HepG2 (cell line): ENCODE data around the gene HELZ. TPM values are rescaled to one million over a fixed set of nuclear protein-coding genes. Genes with fewer than 3 reads are reported as not detected.

Source experiments
- AHR ChIP-seq: IDR thresholded peaks from 2 replicates; pipeline ENCODE4 v1.6.1; 2018; ENCODE audit warnings: missing genetic modification reagents, missing compliant biosample characterization
- CEBPG ChIP-seq: IDR thresholded peaks from 2 replicates; pipeline ENCODE4 v1.6.1; 2016
- FOSL1 ChIP-seq: sonication (generic); formaldehyde crosslinking; IDR thresholded peaks from 2 replicates; pipeline ENCODE4 v1.9.0; 2021; ENCODE audit warnings: missing genetic modification reagents, borderline replicate concordance
- IKZF4 ChIP-seq: sonication (generic); formaldehyde crosslinking; IDR thresholded peaks from 2 replicates; pipeline ENCODE4 v1.5.1; 2020; ENCODE audit warnings: borderline replicate concordance, mild to moderate bottlenecking, low read depth, missing genetic modification reagents; ENCODE audit errors: not compliant biosample characterization
- IRX3 ChIP-seq: sonication (generic); formaldehyde crosslinking; IDR thresholded peaks from 2 replicates; pipeline ENCODE4 v1.8.1; 2023; ENCODE audit warnings: mild to moderate bottlenecking, low read depth, missing genetic modification reagents, borderline replicate concordance
- ISX ChIP-seq: sonication (generic); formaldehyde crosslinking; conservative IDR thresholded peaks from 2 replicates; pipeline ENCODE4 v1.5.0; 2020; ENCODE audit warnings: missing genetic modification reagents
- NFE2L1 ChIP-seq: sonication (generic); formaldehyde crosslinking; IDR thresholded peaks from 2 replicates; pipeline ENCODE4 v1.4.0; 2020; ENCODE audit warnings: missing genetic modification reagents, mild to moderate bottlenecking, borderline replicate concordance
- NFIC ChIP-seq: IDR thresholded peaks from 2 replicates; pipeline ENCODE4 v1.6.1; 2012; ENCODE audit warnings: mild to moderate bottlenecking, low read length, inconsistent platforms
- ONECUT2 ChIP-seq: sonication (generic); formaldehyde crosslinking; IDR thresholded peaks from 2 replicates; pipeline ENCODE4 v1.4.0; 2020; ENCODE audit warnings: missing genetic modification reagents
- PAX8 ChIP-seq: sonication (generic); formaldehyde crosslinking; IDR thresholded peaks from 2 replicates; pipeline ENCODE4 v1.8.0; 2022; ENCODE audit warnings: mild to moderate bottlenecking, missing genetic modification reagents, borderline replicate concordance
- POLR2AphosphoS5 ChIP-seq: IDR thresholded peaks from 2 replicates; pipeline ENCODE4 v1.6.1; 2012; ENCODE audit warnings: low read depth, low read length
- RBAK ChIP-seq: sonication (generic); formaldehyde crosslinking; IDR thresholded peaks from 2 replicates; pipeline ENCODE4 v1.5.1; 2020; ENCODE audit warnings: mild to moderate bottlenecking, missing genetic modification reagents
- SALL1 ChIP-seq: sonication (generic); formaldehyde crosslinking; IDR thresholded peaks from 2 replicates; pipeline ENCODE4 v1.8.0; 2022; ENCODE audit warnings: mild to moderate bottlenecking, missing genetic modification reagents
- TGIF2 ChIP-seq: IDR thresholded peaks from 2 replicates; pipeline ENCODE4 v1.6.1; 2016; ENCODE audit warnings: control low read depth, missing compliant biosample characterization
- TMF1 ChIP-seq: sonication (generic); formaldehyde crosslinking; IDR thresholded peaks from 2 replicates; pipeline ENCODE4 v1.8.1; 2022; ENCODE audit warnings: low read depth, missing genetic modification reagents
- ZFP36 ChIP-seq: fragments of 150-350 bp; IDR thresholded peaks from 2 replicates; pipeline ENCODE4 v1.6.1; 2018; ENCODE audit warnings: borderline replicate concordance, low read length, low read depth; ENCODE audit not compliant: partially characterized antibody
- ZNF251 ChIP-seq: sonication (generic); formaldehyde crosslinking; IDR thresholded peaks from 2 replicates; pipeline ENCODE4 v1.9.0; 2021; ENCODE audit warnings: mild to moderate bottlenecking, missing genetic modification reagents
- ZNF333 ChIP-seq: sonication (generic); formaldehyde crosslinking; IDR thresholded peaks from 2 replicates; pipeline ENCODE4 v1.4.0; 2020; ENCODE audit warnings: mild to moderate bottlenecking, missing genetic modification reagents, borderline replicate concordance
- ZNF572 ChIP-seq: sonication (generic); formaldehyde crosslinking; IDR thresholded peaks from 2 replicates; pipeline ENCODE4 v1.5.1; 2020; ENCODE audit warnings: mild to moderate bottlenecking, missing genetic modification reagents
- ZNF644 ChIP-seq: IDR thresholded peaks from 2 replicates; pipeline ENCODE4 v1.6.1; 2016; ENCODE audit warnings: low read depth
- ZNF747 ChIP-seq: sonication (generic); formaldehyde crosslinking; IDR thresholded peaks from 2 replicates; pipeline ENCODE4 v1.8.1; 2023; ENCODE audit warnings: missing genetic modification reagents, mild to moderate bottlenecking, borderline replicate concordance
- polyA plus RNA-seq, 8 experiments: library from polyadenylated mRNA; depleted of rRNA in 3 of 8; stranded (reverse) in 7 of 8; unstranded in 1 of 8; fragments of >200 nt; fragmentation: Illumina TruSeq in 4 of 8; extraction: Trizol in 4 of 8; gene quantifications; 2 replicates each; pipeline versions ENCODE4 v1.2.1 to v1.2.3, GENCODE V29; 2011 to 2016; ENCODE audit warnings: low read depth in 4 of 8, missing spikeins in 1 of 8, mixed read lengths in 1 of 8; ENCODE audit not compliant: insufficient read depth in 1 of 8
- total RNA-seq, 5 experiments: library from RNA; depleted of rRNA; stranded (reverse); fragments of >200 nt; fragmentation: Illumina TruSeq; extraction: Trizol; gene quantifications; 2 replicates each; pipeline ENCODE4 v1.2.3, GENCODE V29; 2016; ENCODE audit warnings: low read depth in 1 of 5
- TF ChIP-seq, protein P1 (sequence below): sonication (generic); formaldehyde crosslinking; IDR thresholded peaks from 2 replicates; pipeline ENCODE4 v1.4.0; 2020; ENCODE audit warnings: low read depth, mild to moderate bottlenecking, missing genetic modification reagents
- TF ChIP-seq, protein P2 (sequence below): IDR thresholded peaks from 2 replicates; pipeline ENCODE4 v1.6.1; 2016; ENCODE audit warnings: missing genetic modification reagents, missing compliant biosample characterization
- TF ChIP-seq, protein P3 (sequence below), 2 experiments: sonication (generic) in 1 of 2; formaldehyde crosslinking in 1 of 2; IDR thresholded peaks; 2 replicates each; pipeline versions ENCODE4 v1.5.1 to v1.6.1; 2011 to 2020; ENCODE audit warnings: borderline replicate concordance in 1 of 2, low read depth in 1 of 2, low read length in 1 of 2, mild to moderate bottlenecking in 1 of 2, missing genetic modification reagents in 1 of 2, moderate library complexity in 1 of 2
- TF ChIP-seq, protein P4 (sequence below): sonication (generic); formaldehyde crosslinking; IDR thresholded peaks from 2 replicates; pipeline ENCODE4 v1.5.0; 2020; ENCODE audit warnings: mild to moderate bottlenecking, missing genetic modification reagents

The HELZ gene
- total and polyA plus RNA-seq, 2 of the 13 experiments (the other 11 are each of a cell fraction or from before 2014, with no cell fraction given) = 35.3 to 52.4 TPM

DNA sequence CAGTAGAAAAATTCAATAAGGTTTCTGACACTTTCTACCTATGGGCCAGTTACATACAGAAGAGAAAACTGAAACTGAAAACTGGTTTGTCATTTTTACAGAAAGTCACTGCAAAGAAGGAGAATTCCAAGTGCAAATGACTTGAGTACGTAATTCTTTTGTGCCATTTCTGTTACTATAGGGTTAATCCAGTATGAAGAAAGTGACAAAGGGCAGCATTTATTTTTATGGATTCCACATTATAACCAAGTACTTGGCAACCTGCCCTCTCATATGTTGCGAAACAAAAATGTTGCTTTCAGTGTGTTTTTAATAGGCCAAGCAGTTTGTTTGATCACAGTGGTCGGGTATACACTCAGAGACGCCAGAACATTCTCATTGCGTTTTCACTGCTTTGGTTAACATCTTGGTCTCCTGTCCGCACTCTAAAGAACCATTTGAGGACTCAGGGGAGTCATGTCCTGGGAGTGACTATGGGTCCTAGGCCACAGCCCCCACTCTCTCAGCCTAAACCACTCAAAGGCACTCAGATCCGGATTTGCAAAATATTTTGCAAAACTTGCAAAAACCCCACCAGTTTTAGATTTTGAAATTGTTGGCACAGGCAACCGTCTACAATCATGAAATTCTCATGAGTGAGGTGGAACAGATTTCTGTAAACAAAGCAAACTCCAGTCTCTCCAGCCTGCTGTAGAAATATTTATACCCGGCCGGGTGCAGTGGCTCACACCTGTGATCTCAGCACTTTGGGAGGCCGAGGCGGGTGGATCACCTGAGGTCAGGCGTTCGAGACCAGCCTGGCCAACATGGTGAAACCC lies 15.4 kb upstream of the HELZ start (continued):
- TF ChIP-seq ZFP36 = no peak
- TF ChIP-seq, protein P1, sequence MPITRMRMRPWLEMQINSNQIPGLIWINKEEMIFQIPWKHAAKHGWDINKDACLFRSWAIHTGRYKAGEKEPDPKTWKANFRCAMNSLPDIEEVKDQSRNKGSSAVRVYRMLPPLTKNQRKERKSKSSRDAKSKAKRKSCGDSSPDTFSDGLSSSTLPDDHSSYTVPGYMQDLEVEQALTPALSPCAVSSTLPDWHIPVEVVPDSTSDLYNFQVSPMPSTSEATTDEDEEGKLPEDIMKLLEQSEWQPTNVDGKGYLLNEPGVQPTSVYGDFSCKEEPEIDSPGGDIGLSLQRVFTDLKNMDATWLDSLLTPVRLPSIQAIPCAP = no peak
- TF ChIP-seq ISX (CRISPR knock-in tag) = no peak
- TF ChIP-seq NFIC = peak; percentile 51; the same call in 1 of the 2 replicates
- TF ChIP-seq CEBPG = peak; percentile 81
- no peak for TF ChIP-seq NFE2L1 (CRISPR knock-in tag)
- no peak for TF ChIP-seq TGIF2 (CRISPR knock-in tag)
- no peak for TF ChIP-seq IKZF4
- TF ChIP-seq, protein P2, sequence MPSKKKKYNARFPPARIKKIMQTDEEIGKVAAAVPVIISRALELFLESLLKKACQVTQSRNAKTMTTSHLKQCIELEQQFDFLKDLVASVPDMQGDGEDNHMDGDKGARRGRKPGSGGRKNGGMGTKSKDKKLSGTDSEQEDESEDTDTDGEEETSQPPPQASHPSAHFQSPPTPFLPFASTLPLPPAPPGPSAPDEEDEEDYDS (CRISPR knock-in tag) = no peak
- TF ChIP-seq TMF1 (CRISPR knock-in tag) = no peak
- no peak for TF ChIP-seq IRX3
- no peak for TF ChIP-seq ZNF747
- TF ChIP-seq, protein P3, sequence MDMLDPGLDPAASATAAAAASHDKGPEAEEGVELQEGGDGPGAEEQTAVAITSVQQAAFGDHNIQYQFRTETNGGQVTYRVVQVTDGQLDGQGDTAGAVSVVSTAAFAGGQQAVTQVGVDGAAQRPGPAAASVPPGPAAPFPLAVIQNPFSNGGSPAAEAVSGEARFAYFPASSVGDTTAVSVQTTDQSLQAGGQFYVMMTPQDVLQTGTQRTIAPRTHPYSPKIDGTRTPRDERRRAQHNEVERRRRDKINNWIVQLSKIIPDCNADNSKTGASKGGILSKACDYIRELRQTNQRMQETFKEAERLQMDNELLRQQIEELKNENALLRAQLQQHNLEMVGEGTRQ (IDR thresholded peaks at IDR 0.05; ENCODE audit: low read depth, low read length) = no peak
- TF ChIP-seq, protein P3 (CRISPR knock-in tag; IDR thresholded peaks at IDR 0.05; ENCODE audit: borderline replicate concordance) = no peak
- TF ChIP-seq PAX8 (CRISPR knock-in tag) = no peak
- TF ChIP-seq FOSL1 (CRISPR knock-in tag) = no peak
- peak; percentile 40; the same call in 1 of the 2 replicates for TF ChIP-seq SALL1
- no peak for TF ChIP-seq ZNF644 (CRISPR knock-in tag)
- no peak for TF ChIP-seq ONECUT2 (CRISPR knock-in tag)
- no peak for TF ChIP-seq AHR
- TF ChIP-seq RBAK (CRISPR knock-in tag) = no peak
- no peak for TF ChIP-seq ZNF251 (CRISPR knock-in tag)
- TF ChIP-seq, protein P4, sequence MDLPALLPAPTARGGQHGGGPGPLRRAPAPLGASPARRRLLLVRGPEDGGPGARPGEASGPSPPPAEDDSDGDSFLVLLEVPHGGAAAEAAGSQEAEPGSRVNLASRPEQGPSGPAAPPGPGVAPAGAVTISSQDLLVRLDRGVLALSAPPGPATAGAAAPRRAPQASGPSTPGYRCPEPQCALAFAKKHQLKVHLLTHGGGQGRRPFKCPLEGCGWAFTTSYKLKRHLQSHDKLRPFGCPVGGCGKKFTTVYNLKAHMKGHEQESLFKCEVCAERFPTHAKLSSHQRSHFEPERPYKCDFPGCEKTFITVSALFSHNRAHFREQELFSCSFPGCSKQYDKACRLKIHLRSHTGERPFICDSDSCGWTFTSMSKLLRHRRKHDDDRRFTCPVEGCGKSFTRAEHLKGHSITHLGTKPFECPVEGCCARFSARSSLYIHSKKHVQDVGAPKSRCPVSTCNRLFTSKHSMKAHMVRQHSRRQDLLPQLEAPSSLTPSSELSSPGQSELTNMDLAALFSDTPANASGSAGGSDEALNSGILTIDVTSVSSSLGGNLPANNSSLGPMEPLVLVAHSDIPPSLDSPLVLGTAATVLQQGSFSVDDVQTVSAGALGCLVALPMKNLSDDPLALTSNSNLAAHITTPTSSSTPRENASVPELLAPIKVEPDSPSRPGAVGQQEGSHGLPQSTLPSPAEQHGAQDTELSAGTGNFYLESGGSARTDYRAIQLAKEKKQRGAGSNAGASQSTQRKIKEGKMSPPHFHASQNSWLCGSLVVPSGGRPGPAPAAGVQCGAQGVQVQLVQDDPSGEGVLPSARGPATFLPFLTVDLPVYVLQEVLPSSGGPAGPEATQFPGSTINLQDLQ = no peak
- no peak for TF ChIP-seq ZNF572
- no peak for TF ChIP-seq POLR2AphosphoS5
- TF ChIP-seq ZNF333 (CRISPR knock-in tag) = no peak
